ENCODE data around the gene URB1.
"Not testable (repeated sequence)": the region's sequence is repeated elsewhere in the genome, so short reads cannot be mapped to it uniquely, and the experiment has no call there.

URB1 gene

DNA sequence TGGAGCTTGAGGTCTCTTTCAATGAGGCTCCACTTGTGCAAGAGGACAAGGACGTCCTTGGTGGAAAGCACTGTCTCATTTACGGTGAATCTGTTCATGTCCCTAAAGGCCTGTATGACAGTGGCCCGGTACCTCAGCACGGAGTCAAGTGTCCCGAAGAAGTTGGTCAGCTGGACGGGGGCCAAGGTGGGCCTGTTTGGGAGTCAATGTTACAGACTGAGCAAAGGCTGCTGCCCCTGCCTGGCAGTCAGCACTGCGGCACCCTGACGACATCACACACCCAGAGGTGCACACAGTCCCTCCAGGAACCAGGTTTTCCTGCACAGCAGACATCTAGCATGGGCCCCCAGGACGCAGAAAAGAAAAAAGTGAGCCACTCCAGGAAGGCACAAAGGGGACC is 75.1 kb downstream of the URB1 start:
- DNase-seq (ENCODE audit: low spot score), result no peak

DNA sequence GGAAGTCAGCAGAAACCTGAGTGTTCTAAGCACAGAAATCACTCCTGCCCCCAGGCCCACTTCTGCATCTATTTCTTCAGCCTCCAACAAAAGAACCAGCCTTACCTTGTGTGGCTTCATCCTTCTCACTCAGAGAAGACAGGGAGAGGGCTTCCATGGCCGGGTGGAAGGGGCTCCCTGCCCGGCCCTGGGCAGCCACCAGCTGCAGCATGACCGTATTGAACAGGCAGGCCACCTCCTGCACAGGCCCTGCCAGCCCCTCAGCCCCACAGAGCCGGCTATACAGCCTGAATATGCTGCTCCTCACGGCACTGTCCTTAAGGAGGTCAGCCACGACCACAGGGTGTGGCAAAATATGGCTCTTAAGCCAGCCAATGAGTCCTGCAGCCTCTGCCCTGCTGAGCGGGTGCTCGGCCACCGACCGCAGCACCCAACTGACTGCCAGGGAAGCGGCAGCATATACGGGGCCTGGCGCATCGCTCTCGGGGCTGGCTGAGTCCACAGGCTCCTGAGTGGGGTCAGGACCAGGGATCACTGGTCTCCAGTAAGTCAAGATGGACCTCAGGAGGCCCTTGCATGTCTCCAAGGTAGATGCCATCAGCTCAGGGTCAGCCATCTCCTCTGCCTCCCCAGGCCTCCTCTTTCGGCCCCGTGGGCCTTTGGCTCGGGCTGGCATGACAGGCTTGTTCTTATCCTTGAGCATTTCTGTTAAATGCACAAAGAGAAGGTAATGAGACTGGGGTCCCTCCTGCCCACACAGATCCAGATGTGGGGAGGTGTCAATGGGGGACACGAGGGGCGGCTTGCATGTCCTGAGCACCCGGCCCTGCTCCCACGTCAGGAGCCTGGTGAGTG is 76.2 kb downstream of the URB1 start:
- no peak for DNase-seq (ENCODE audit: low spot score)

DNA sequence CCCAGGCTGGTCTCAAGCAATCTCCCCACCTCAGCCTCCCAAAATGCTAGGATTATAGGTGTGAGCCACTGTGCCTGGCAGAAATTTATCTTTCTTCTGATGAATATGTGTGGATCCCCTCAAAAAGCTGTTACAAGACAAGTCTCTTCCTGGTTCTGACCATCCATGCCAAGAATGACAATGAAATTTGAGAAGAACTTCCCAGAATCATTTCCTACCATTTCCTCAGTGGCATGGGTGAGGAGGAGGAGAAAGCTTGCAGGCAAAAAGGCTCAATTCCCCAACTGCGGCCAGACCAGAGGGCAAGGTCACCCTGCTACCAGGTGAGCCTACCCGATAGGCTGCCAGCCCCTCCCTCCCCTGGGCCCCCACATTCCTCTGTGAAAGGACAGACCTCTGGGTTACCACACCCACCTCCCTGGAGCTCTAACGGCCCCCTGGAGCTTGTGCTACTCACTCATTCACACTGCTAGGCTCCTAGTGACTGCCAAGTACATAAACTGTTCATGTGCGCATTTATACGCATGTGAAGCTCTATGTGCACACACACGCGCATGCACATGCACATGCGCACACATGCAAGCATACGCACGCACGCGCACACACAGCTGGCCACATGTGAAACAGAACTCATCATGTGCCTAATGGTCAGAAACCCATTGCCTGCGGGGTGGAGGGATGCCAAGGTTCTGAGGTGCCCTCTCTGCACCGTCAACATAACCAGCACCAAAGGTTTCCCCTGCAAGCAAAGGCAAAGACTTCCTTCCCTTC is 77.1 kb downstream of the URB1 start:
- no peak for DNase-seq (ENCODE audit: low spot score)

DNA sequence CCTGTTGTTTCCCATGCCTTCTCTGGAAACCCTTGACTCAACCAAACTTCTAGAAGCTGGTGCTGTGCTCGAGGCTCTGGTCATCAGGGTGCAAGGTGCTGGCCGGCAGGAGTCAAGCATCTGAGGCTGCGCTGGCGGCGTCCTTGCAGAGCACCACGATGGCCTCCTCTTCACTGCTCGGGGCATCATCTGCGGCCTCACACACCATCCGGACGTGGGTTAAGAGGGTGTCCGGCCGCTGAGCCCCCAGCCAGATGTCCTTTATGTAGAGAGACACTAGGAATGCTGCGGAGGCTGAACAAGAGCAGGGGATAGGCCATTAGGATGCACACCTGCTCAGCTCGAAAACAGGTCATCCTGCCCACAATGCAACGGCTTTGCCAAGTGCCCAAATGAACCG is 78.0 kb downstream of the URB1 start:
- no peak for DNase-seq (ENCODE audit: low spot score)

DNA sequence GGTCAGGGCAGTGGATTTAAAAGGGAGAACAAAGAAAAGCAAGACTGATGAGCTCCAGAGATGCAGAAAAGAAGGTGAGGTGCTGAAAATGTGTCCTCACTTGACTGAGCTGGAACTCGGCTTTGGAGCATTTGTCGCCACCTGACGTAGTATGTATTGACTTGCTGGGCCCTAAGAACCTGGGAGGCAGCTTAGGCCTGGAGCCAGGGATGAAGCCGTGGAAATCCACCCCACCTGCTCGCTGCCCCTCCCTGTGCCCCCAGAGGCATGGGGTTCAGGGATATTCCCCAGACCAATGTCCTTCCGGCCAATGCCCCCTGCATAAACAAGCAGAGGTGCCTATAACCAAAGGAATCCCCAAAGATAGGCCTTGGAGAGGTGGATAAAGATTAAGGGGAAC is 79.8 kb downstream of the URB1 start:
- DNase-seq (ENCODE audit: low spot score), result no peak

DNA sequence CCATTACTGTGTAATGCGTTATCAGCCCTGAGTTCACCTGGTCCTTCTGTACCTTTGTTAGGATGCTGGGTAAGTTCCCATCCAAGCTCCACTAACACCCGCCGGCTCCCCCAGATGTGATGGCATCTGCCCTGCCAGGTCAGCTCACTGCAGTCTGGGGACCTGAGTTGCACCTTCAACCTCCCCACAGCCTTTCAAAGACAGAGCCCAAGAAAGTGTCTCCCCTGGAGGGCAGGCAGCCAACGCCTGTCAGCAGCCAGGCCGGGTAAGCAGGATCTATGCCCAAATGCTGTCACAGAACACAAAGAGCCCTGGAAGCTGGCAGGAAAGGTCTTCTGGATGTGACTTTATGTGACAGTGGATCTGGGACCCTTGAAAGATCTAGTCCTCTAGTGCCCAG is 80.5 kb downstream of the URB1 start:
- DNase-seq (ENCODE audit: low spot score), result no peak

DNA sequence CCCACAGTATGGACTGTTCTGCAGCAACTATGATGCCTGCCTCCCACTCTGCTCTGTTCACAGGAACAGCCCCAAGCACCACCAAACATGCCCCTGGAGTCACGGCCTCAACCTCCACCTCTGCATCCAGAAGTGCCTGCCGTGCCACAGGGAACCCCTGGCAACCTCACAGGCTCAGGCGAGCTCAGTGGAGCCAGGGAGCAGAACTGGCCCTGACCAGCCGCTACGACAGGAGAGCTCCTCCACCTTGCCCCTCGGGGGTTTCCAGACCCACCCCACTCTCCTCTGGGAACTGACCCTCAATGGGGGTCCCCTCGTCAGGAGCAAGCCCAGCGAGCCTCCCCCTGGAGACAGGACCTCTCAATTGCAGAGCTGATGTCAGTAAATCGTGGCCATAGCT is 81.2 kb downstream of the URB1 start:
- no peak for DNase-seq (ENCODE audit: low spot score)

DNA sequence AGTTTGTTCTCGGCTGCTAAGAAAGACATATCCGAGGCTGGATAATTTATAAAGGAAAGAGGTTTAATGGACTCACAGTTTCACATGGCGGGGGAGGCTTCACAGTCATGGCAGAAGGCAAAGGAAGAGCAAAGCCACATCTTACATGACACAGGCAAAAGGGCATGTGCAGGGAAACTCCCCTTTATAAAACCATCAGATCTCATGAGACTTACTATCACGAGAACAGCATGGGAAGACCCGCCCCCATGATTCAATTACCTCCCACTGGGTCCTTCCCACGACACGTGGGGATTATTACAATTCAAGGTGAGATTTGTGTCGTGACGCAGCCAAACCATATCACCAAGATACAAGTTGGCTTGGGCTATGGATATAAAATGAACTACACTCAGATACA is 81.8 kb downstream of the URB1 start:
- not testable (repeated sequence) for DNase-seq (ENCODE audit: low spot score)

DNA sequence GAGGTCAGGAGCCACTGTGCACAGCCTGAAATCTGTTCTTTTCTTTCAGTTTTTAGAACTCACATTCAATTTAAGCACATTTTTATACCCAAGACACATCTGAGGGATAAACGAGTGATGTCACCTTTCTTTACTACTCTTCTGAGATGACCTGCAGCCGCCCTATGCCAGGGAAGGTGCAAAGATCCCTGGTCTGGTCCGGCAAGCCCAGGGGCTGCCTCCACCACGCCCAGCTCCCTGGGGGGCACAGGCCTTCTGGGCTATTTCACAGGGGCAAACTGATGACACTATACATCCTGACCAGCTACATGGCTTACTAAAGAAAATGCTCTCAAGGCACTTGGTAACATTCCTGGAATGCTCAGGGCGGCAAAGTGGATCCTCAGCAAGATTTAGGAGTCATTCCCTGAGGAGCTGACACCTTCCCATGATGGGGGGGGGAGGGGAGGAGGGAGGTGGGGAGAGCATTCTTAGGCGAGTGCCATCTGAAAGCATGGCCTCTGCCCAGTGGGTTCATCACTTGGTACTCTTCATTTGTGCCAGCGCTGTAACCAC is 82.8 kb downstream of the URB1 start:
- no peak for DNase-seq (ENCODE audit: low spot score)

DNA sequence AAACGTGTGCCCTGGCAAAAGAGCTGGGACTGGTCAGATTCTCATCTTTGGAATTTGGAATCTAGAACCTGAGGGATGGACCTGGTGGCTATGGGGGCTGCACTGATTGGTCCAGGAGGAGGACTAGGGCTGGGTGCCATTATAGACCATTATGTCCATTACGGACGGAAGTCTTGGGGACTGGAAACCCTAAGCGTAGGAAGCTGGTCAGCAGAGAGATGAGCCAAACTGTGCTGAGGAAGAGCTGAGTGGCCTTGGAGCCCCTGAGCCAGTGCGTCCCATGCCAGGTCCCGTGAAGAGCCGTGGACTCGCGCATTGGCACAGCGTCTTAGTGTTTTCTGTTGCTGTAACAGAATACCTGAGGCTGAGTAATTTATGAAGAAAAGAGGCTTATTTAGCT is 84.1 kb downstream of the URB1 start:
- no peak for DNase-seq (ENCODE audit: low spot score)

DNA sequence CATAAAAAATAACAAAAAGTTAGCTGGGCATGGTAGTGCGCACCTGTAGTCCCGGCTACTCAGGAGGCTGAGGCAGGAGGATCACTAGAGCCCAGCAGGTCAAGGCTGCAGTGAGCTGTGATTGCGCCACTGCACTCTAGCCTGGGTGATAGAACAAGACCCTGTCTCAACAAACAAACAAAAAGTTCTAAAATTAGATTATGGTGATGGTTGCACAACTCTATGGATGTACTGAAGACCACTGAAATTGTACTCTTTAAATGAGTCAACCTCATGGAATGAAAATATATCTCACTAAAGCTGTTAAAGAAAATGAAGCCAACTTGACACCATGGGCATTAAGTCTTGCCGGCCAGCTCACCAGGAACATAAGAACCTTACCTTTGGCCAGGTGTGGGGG is 85.1 kb downstream of the URB1 start:
- no peak for DNase-seq (ENCODE audit: low spot score)

DNA sequence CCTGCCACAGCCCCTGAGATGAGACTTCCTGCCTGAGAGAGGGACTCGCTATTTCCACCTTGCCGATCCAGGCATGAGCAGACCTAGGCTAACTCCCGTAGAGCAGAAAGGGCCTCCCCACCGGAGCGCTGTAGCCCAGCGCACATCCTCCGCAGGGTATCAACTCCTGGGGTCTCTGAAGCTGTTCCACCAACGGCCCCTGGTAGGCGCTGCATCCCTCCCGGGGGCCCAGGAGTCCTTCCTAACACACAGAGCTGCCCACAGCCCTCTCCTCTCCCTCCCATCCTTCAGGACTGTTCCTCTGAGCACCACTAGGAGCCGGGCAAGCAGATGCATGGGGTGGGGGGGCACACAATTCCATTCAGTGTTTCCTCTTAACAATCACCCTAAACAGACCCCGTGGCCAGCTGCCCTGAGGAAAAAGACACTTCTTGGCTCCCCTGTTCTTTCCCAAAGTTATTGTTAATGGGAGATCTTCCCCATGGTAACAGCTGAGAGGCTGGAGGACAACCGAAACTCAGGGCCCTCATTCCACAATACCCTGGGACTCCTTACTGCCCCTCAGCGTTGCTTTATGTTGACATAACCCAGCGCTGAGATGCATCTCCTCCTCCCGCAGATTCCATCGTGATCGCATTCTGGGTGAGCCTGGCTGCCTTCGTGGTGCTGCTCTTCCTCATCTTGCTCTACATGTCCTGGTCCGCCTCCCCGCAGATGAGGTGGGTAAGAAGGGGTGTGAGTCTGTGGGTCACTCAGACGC is 86.6 kb downstream of the URB1 start:
- DNase-seq (ENCODE audit: low spot score), result peak; percentile 94

DNA sequence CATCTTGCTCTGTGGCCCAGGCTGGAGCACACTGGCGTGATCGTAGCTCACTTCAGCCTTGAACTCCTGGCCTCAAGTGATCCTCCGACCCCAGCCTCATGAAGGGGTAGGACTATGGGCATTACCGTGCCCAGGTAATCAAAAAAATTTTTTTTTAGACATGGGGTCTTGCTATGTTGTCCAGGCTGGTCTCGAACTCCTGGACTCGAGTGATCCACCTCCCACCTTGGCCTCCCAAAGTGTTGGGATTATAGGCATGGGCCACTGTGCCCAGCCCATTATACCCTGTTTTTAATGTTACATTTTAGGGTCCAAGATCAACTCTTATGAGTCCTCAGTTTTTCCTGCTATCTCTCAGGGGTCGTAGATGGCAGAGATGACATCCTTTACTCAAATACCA is 87.8 kb downstream of the URB1 start:
- no peak for DNase-seq (ENCODE audit: low spot score)

DNA sequence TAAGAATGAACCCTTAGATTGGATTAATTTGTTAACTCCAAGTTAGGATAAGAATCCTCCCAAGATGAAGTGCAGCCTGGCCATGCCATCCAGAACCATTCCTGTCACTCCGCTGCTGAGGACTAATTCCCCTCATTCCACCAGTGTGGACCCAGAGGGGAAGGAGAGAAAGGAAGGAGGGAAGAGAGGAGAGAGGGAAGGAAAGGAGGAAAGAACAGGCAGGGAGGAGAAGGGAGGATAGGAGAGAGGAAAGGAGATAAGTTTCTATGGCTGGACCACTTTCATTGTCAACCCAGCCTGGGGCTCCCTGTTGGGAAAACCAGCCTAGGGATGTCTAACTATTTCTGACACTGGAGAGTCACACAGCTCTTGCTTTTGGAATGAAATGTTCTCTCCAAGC is 89.4 kb downstream of the URB1 start:
- DNase-seq (ENCODE audit: low spot score), result no peak

DNA sequence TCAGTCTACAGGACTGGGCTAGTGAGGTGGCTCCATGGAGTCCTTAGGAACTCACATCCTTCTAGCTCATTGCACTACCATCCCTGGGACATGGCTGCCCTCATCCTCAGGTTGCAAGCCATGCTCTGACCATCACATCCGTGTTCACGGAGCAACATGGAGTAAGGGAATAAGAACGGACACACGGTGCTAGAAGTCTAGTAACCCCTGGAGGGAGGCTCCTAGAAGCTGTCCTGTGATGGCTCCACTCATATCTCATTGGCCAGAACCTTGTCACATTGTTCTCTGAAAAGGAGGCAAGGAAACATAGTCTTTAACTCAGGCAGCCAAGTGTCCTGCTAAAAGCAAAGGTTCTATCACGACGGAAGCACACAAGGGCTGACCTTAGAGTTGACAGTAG is 90.3 kb downstream of the URB1 start:
- DNase-seq (ENCODE audit: low spot score), result no peak

DNA sequence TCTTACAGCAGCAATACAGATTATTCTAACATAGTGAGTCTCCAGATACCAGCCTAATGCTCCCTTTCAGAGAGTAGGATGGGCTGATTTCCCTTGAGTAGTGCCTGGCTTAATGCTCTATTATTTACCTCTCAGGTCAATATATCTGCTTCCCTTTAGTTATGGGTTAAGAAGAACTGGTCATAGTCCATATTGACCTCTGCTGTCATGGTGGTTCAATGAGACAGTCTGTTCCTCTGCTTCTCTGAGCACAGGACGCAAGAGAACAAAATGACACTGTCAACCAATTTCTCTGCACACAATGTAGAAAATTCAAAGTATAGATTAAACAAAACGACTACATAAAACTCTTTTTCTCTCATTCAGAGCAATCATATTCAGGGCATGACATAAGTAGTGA is 91.2 kb downstream of the URB1 start:
- DNase-seq (ENCODE audit: low spot score), result no peak

DNA sequence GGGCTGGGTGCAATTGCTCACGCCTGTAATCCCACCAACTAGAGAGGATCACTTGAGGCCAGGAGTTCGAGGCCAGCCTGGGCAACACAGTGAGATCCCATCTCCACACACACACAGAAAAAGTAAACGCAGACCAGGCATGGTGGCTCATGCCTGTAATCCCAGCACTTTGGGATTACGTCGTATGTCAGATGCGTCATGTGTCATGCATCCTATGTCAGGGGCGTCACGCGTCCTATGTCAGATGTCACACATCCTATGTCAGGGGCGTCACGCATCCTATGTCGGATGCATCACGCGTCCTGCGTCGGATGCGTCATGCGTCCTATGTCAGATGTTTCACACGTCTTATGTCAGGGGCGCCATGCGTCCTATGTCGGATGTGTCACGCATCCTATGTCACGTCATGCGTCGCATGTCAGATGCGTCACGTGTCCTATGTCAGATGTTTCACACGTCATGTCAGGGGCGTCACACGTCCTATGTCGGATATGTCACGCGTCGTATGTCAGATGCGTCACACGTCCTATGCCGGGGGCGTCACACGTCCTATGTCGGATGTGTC is 92.6 kb downstream of the URB1 start:
- no peak for DNase-seq (ENCODE audit: low spot score)

DNA sequence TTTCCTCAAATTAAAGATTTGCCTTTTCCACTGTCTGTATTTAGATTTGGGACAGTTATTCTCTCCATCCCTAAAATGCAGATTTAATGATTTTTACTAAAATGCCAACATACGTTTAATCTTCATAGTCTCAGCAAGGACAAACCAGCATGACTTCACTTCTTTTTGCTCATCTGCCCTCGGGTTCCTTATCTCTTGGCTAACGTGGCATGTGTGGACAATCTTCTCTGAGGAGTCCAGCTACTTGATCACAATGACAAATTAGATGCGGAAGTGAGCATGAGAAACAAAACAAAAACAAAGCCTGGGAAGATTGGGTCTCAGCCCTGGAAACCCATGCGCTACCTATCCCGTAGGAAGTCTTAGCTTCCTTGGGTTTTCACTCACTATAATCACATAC is 93.1 kb downstream of the URB1 start:
- no peak for DNase-seq (ENCODE audit: low spot score)

DNA sequence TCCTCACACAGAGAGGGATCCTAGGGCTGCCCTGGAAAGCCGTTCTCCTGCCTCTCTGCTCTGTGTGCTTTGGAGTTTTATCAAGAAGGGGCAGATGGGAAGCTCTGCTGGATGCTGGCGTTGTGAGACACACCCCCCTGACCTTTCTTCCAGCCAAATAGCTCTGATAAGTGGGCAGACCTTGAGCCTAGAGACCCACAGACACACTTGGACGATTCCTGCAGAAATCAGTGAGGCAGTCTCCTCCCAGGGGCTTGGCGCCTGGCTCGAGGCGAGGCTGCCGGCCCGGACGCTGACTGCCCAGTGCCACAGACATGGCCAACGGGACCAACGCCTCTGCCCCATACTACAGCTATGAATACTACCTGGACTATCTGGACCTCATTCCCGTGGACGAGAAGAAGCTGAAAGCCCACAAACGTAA is 94.1 kb downstream of the URB1 start, which contains the start of gene MRAP:
TSS of gene MRAP (plus strand) at position 198 of the 424 bp plus-strand sequence. CDS start at position 315, 117 bp downstream.
- no peak for DNase-seq (ENCODE audit: low spot score)

DNA sequence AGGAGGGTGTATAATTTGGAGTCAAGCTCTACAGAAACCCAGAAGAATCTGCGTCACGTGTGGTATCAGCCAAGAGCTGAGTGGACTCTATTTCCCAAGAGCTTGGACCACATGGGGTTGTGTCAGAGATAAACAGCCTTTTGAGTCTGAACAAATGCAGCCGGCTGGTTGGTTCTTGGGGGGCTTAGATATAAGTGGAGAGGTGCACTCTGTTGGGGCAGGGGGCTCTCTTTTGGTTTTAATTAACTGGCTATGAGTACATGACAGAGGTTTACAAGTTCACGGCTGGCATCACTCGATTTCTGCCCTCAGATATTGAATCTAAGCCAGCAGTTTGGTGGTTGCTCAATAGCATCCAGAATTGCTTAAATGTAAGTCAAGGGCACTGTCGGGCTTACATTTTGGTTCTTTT is 94.7 kb downstream of the URB1 start:
- no peak for DNase-seq (ENCODE audit: low spot score)

DNA sequence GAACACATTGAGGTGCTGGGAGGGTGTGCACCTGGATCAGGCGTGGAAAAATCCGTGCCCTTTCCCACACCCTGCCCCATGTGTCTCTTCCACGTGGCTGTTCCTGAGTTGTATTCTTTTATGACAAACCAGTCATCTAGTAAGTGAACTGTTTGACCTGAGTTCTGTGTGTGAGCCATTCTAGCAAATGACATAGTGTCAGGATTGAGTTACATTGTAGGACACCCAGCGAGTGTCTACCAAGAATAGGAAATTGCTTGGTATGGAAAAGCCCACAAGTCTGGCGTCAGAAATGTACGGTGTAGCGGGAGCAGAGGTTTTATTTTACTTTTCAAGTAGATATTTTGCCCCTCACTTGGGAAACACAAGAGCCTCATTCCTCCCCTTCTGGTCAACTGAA is 95.4 kb downstream of the URB1 start:
- DNase-seq (ENCODE audit: low spot score), result no peak

DNA sequence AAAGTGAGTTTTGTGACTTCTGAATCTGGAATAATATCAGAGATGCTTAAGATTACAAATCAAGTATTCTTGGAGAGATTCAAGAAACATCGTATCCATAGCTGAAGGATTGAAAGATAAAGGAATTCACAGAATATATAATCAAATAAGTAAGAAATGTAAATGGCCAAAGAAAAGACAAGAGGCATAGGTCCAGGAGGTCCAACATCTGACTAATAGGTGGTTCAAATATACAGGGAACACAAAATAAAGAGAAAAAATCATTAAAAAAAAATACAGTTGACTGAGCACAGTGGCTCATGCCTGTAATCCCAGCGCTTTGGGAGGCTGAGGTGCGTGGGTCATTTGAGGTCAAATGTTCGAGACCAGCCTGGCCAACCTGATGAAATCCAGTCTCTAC is 107.3 kb downstream of the URB1 start:
- DNase-seq (ENCODE audit: low spot score), result no peak
